Measurements from ENCODE around the gene ALPK3.

The ALPK3 gene

DNA sequence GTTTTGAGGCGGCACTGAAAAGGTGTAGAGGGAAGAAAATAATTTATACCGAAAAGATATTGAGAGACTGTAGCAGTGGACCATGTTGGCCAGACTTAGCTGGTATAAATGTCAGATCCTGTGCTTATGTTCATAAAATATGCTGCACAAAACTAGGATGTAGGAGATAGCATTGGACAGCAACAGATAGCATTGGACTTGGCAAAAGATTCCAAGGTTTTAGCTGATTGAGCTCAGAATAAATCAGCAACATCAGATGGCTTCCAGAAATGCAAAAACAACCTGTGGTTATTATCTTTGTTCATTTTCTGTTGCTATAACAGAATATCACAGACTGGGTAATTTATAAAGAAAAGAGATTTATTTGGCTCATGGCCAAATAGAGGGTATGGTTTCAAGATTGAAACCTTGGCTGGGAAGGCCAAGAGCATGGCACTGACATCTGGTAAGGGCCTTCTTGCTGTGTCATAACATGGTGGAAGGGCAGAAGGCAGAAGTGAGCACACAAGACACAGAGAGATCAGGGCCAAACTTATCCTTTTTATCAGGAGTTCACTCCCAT is 102.0 kb downstream of the ALPK3 start:
- H3K9me3 ChIP-seq (ENCODE audit: low read depth, low read length), result no peaks in the 10 kb centered on the region
- H3K27ac ChIP-seq, result no peak overlapping the region
- H3K9ac ChIP-seq (ENCODE audit: insufficient read length), result no peak overlapping the region
- DNase-seq (ENCODE audit: low read depth, low spot score), result no peak
- TF ChIP-seq FOXP2 (optimal IDR thresholded peaks at IDR 0.05; ENCODE audit: control extremely low read depth, extremely low read length, insufficient read depth) (no peak), EZH2 (IDR thresholded peaks at IDR 0.05) (no peak)
- H3K36me3 ChIP-seq (ENCODE audit: insufficient read depth, low read length), result no peaks in the 10 kb centered on the region
- H3K4me3 ChIP-seq, result no peak overlapping the region

DNA sequence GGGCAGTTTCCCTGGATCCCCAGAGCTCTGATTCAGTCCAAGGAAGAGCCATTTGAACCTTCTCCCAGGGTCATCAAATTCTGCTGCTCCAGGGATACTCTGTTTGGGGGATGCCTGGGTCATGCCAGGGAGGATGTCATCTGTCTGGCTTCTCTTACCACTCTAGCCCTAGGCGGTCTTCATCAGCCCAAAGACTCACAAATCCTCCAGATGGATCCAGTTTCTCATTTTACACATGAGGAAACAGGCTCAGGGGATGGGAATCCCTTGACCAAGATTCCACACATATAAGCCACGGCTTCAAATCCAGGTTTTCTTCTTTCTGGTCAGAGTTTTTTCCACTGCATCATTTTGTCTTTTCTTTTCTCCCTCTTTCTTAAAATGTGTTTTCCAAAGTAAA is 104.0 kb downstream of the ALPK3 start:
- Histone ChIP-seq H3K4me3 (no peak overlapping the region), H3K27ac (no peak overlapping the region)
- TF ChIP-seq FOXP2 (optimal IDR thresholded peaks at IDR 0.05; ENCODE audit: control extremely low read depth, extremely low read length, insufficient read depth) (no peak), EZH2 (IDR thresholded peaks at IDR 0.05) (no peak), POLR2AphosphoS5 (IDR thresholded peaks at IDR 0.05; ENCODE audit: borderline replicate concordance, low read depth, low read length) (no peak)

DNA sequence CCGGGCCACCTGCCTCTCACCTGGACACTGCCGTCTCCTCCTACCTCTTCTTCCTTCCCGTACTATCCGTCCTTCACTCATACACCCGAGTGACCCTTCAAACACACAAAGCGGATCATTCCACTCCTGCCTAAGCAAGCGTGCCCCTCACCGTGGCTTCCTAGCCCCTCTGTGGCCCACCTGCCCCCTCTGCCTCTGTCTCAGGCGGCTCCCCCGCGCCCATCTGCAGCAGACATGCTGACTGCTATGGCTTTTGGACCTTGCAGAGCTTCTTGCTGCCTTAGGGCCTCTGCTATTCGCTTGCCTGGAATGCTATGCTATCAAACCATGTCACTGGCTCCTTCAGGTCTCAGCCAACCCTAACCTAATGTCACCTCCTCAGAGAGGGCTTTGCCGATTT is 105.4 kb downstream of the ALPK3 start:
- Histone ChIP-seq H3K4me3 (no peak overlapping the region), H3K36me3 (ENCODE audit: insufficient read depth, low read length) (no peaks in the 10 kb centered on the region), H3K9me3 (ENCODE audit: low read depth, low read length) (no peaks in the 10 kb centered on the region), H3K27ac (no peak overlapping the region), H3K9ac (ENCODE audit: insufficient read length) (no peak overlapping the region)
- no peak for DNase-seq (ENCODE audit: low read depth, low spot score)
- TF ChIP-seq FOXP2 (optimal IDR thresholded peaks at IDR 0.05; ENCODE audit: control extremely low read depth, extremely low read length, insufficient read depth), result no peak
- TF ChIP-seq EZH2 (IDR thresholded peaks at IDR 0.05), result no peak
- TF ChIP-seq POLR2AphosphoS5 (IDR thresholded peaks at IDR 0.05; ENCODE audit: borderline replicate concordance, low read depth, low read length), result no peak

More for the DNA sequence above, 104.0 kb downstream of the ALPK3 start:
- no peaks in the 10 kb centered on the region for H3K36me3 ChIP-seq (ENCODE audit: insufficient read depth, low read length)
- no peak overlapping the region for H3K9ac ChIP-seq (ENCODE audit: insufficient read length)
- H3K9me3 ChIP-seq (ENCODE audit: low read depth, low read length), result no peaks in the 10 kb centered on the region
- DNase-seq (ENCODE audit: low read depth, low spot score), result no peak
